Measurements from ENCODE around the gene RAD51B.

- TF ChIP-seq TEAD4 (IDR thresholded peaks at IDR 0.05; ENCODE audit: low read length) (no peak), TEAD4 (CRISPR knock-in tag; IDR thresholded peaks at IDR 0.05; ENCODE audit: borderline replicate concordance) (no peak), BACH1 (tag; IDR thresholded peaks at IDR 0.05) (no peak; the same call in 1 of the 2 replicates), CTCF (IDR thresholded peaks at IDR 0.05 in 2 of 3, conservative IDR thresholded peaks at IDR 0.05 in 1 of 3; ENCODE audit: insufficient read depth in 2 of 3, low read depth in 1 of 3, low read length in 3 of 3) (no peak), EP300 (IDR thresholded peaks at IDR 0.05; ENCODE audit: low read length) (no peak), EZH2 (IDR thresholded peaks at IDR 0.05; ENCODE audit: borderline replicate concordance, low read depth, low read length) (no peak), FOXJ3 (CRISPR knock-in tag; IDR thresholded peaks at IDR 0.05) (no peak), CBX8 (IDR thresholded peaks at IDR 0.05; ENCODE audit: borderline replicate concordance, extremely low read depth, low read depth, low read length, poor library complexity, severe bottlenecking) (no peak), CBX5 (IDR thresholded peaks at IDR 0.05; ENCODE audit: borderline replicate concordance, low read depth) (no peak), ELF4 (CRISPR knock-in tag; IDR thresholded peaks at IDR 0.05) (no peak), TBP (optimal IDR thresholded peaks at IDR 0.05; ENCODE audit: low read depth, low read length) (no peak), RBFOX2 (IDR thresholded peaks at IDR 0.05; ENCODE audit: low read depth, low read length) (no peak; the same call in 1 of the 2 replicates), ZBTB33 (CRISPR knock-in tag; IDR thresholded peaks at IDR 0.05) (no peak), NR1H2 (CRISPR knock-in tag; IDR thresholded peaks at IDR 0.05) (no peak), HMG20B (CRISPR knock-in tag; IDR thresholded peaks at IDR 0.05) (no peak)
These were observed 929.1 kb downstream of the RAD51B start for GRCh38 chr14:68748691-68749090.

All from K562 (cell line).